ENCODE measurements around the gene ZNF488.

- no peak for TF ChIP-seq POLR2AphosphoS5 (IDR thresholded peaks at IDR 0.05; ENCODE audit: low read depth, low read length)
- TF ChIP-seq TAF1 (IDR thresholded peaks at IDR 0.05; ENCODE audit: borderline replicate concordance, insufficient read depth, low read length) = no peak
- no peak for TF ChIP-seq REST (IDR thresholded peaks at IDR 0.05; ENCODE audit: insufficient read depth in 1 of 2, low read depth in 2 of 2, low read length in 2 of 2)
Observed at GRCh38 chr10:47381427-47382379, 2.4 kb downstream of the ZNF488 start.
